Activated CD8-positive, alpha-beta memory T cell treated with anti-CD3 and anti-CD28 coated beads, Interleukin-2, amount 50 U/mL, for 4 hours (primary cell): ENCODE data around the gene G6PC3.
"Not testable (repeated sequence)": the region's sequence is repeated elsewhere in the genome, so short reads cannot be mapped to it uniquely, and the experiment has no call there.

ENCODE experiments used
- DNase-seq: peaks from one replicate; pipeline ENCODE4 v3.0.0-alpha.2; 2020

The G6PC3 gene

DNA sequence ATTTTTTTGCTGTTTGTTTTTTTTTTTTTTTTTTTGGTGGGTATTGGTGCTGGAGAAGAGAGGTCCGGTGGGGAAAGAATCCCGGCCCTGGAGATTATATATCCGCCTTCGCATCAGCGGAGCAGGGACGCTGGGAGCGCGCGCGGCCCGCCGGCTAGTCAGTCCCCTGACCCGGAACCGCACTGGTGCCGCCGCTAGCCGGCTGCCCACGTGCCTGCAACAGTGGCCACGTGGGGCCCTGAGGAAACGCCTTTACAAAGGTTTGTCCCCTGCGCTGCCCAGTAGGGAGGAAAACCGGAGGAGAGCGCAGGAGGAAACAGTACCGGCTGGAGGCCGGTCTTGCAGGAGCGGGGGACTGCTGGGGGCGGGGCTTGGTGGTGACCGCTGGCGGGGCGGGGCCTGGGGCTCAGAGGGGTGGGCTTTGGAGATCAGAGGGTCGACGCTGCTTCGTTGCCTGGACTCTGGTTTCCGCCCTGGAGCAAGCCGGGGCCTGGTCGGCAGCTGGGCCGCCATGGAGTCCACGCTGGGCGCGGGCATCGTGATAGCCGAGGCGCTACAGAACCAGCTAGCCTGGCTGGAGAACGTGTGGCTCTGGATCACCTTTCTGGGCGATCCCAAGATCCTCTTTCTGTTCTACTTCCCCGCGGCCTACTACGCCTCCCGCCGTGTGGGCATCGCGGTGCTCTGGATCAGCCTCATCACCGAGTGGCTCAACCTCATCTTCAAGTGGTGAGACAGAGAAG, at the start of gene G6PC3:
G6PC3 (plus strand) TSS at position 281 of the 743 bp plus-strand sequence; CDS start at position 512, 231 bp downstream.
- DNase-seq, result peak; percentile 70

DNA sequence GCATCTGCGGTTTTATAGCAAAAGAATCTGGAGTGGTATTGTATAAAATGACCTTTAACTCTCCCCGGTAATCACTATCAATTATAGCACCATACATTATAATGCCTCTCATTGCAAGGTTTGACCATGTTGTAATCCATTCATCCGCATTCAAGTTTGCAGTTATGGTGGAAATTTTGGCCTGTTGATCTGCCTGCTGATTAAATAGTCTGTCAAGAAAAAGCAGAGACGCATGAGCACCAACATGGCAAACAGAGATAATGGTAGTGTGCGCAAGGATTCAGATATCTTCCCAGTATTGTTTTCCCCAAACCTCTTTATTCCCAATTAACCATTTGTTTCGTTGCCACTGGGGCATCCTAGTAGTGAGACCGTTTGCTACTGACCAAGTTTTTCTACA, 49.3 kb upstream of the G6PC3 start:
- DNase-seq, result not testable (repeated sequence)

DNA sequence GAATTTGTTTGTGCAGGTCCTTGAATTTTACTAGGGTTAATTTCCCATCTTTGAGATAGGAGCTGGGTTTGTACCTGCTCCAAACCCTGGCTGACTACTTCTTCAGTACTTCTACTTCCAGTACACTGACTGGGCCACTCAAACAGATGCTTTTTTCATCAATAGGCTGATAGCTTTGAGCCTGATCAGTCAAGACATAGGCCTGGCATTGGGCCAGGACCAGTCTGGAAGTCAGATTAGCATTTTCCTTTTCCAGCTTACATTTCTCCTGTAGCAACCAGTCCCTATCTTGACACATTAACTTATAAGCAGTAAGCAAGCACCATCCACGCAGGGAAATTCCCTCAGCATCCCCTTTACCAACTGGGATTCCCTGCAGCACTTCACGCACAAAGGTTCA, 48.3 kb upstream of the G6PC3 start:
- no peak for DNase-seq

DNA sequence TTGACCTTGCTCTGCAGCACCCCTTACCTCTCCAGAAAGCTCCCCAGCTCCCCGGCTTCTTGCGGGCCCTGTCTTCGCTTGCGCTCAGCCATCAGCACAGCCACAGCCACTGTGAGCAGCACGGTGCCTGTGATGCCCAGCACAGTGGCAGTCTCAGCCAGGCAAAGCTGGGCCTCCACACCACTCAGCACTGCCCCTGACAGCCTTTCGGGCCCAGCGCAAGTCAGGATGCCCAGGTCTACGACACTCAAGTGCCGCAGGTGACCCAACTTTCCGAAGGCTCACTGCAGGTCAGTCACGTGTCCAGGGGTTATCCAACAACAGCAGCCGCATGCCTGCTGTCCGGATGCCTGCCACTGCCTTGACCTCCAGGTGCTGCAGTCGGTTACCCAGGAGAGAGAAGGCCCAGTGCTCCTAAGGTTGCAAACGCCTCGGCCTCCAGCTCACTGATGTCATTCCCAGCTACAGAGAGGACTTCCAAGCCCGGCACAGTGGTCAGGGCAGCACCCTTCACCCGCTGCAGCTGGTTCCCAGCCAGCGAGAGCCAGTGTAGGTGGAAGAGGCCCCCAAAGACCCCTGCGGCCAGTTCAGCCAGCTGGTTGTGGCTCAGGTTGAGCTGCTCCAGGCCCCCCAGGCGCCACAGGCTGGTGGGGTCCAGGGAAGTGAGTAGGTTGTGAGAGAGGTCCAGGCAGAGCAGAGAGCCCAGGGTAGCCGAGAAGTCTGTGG, 46.8 kb upstream of the G6PC3 start:
- DNase-seq, result no peak

DNA sequence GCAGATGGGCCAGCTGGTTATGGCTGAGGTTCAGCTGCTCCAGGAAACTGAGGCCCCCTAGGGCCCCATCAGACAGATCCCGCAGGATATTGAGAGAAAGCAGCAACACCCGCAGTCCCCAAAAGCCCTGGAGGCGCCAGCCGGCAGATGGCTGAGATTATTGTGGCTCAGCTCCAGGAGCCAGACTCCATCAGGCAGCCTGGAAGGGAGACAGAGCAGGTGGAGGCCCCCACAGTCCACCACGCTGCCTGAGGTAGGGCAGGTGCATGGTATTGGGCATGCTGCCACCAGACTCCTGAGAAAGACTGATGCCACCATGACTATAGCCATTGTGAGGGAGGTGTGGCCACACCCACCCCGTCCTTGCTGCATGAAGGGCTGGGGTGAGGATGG, 46.3 kb upstream of the G6PC3 start:
- no peak for DNase-seq

- DNase-seq, result no peak
Measured at GRCh38 chr17:44024853-44025252, 45.7 kb upstream of the G6PC3 start.

GRCh38 chr17:44029736-44030135, 40.8 kb upstream of the G6PC3 start:
- DNase-seq, result no peak

DNA sequence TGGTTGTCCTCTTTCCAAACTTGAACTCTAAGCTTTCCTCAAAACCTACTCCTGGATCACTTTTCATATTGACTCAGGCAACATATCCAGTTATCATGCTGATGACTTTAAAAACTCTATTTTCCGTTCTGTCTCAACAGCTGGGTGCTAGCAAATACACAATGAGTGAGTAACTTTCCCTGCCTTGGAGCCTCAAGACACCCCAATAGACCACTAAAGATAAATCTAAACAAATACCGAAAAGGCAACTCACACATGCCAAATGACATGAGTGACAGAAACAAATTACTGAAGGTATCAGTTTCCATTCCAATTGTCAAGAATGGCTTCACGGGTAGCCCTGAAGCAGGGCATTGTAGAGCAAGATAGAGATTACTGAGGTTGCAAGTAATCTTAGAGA, 40.1 kb upstream of the G6PC3 start:
- no peak for DNase-seq

- no peak for DNase-seq
Measured at GRCh38 chr17:44033861-44034408, 36.6 kb upstream of the G6PC3 start.

GRCh38 chr17:44034688-44035087, 35.8 kb upstream of the G6PC3 start:
- not testable (repeated sequence) for DNase-seq

DNA sequence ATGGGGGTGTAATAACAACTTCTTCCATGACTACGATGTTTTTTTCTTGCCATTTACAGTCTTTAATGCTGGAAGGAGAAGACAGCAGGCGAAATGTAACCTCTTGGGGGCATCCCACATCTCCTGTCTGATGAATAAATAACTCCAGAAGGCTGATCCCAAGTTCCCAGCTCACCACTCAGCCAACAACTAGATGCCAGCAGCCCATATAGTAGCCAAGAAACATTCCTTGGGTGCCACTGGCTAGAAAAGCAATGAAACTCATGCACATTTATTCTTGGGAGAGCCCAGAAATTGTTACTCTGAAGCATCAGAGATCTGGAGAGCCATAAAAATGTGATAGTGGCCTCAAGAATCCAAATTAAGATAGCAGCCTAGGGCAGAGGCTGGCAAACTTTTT, 33.1 kb upstream of the G6PC3 start:
- DNase-seq, result no peak

GRCh38 chr17:44038604-44039011, 31.9 kb upstream of the G6PC3 start:
- no peak for DNase-seq

GRCh38 chr17:44039829-44040635, 30.5 kb upstream of the G6PC3 start:
- no peak for DNase-seq

- DNase-seq, result no peak
Measured at GRCh38 chr17:44043272-44043696, 27.3 kb upstream of the G6PC3 start.

- no peak for DNase-seq
Measured at GRCh38 chr17:44044071-44044470, 26.5 kb upstream of the G6PC3 start.

DNA sequence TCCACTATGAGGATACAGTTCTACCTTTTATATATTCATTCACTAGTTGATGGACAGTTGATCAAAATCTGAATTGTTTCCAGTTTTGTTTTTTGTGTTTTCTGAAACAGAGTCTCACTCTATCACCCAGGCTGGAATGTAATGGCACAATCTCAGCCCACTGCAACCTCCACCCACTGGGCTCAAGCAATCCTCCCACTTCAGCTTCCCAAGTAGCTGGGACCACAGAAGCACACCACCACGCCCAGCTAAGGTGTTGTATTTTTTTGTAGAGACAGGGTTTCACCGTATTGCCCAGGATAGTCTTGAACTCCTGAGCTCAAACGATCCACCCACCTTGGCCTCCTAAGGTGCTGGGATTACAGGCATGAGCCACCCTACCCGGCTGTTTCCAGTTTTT, 25.0 kb upstream of the G6PC3 start:
- no peak for DNase-seq

DNA sequence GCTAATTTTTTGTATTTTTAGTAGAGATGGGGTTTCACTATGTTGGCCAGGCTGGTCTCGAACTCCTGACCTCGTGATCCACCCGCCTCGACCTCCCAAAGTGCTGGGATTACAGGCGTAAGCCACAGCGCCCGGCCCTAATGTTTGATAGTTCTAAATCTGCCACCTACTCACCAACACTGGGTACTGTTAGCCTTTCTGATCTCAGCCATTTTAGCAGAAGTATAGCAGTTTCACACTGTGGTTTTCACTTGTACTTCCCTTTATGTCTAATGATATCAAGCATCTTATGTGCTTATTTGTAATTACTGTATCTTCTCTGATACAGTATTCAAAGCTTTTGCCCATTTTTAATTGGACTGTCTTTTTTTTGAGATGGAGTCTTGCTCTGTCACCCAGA, 23.6 kb upstream of the G6PC3 start:
- DNase-seq, result not testable (repeated sequence)

GRCh38 chr17:44049294-44050060, 21.1 kb upstream of the G6PC3 start:
- DNase-seq, result no peak

DNA sequence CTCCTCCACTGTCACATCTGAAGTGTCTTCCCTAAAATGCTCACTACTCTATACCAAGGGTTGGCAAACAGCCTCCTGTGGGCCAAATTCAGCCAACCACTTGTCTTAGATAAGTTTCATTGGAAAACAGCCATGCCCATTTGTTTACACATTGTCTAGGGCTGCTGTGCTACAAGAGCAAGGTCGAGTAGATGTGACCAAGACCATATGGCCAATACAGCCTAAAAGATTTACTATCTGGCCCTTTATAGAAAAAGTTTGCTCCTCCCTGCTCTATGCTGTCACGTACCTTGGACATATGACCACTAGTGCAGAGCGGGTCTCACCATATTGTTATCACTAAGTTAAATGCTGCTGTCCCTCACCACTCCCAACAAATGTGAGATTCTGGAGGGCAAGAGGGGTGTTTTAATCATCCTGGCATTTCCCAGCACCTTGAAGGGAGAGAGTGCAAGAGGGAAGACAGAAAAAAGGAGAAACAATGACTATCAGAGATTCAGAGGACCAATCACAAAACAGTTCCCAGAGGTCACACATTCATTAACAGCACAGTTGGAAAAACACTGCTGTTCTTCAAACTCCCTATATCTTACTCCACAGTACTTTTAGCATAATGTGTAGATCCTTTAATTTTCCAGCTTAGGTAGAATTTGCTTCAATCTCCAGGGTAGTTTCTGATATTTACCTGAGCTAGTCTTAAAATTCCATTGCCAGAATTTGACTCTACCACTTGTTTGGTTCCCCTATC, 17.2 kb upstream of the G6PC3 start:
- no peak for DNase-seq

DNA sequence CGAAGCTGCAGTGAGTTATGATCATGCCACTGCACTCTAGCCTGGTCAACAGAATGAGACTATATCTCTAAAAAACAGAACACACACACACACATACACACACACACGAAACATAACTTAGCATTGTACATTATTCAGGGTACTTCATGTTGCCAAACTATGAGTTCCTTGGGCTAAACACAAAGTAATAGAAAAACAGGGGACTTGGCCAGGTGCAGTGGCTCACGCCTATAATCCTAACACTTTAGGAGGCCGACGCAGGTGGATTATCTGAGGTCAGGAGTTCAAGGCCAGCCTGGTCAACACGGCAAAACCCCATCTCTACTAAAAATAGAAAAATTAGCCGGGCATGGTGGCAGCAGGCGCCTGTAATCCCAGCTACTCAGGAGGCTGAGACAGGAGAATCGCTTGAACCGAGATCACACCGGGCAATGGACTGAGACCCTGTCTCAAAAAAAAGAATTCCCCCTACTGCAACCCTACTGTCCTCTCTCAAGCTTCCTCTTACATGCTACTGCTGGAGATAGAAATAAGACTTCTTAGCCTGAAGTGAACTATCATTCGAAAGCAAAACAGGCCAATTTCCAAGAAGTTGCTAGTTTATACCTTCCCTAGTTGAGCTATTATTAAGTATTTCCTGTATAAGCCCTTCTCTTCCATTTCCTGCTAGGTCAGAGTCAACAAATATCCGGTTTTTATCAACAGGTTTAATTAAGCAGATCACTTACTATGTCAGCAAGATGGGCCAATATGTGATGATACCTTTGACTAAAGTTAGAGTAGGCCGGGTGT, 11.2 kb upstream of the G6PC3 start:
- DNase-seq, result no peak

DNA sequence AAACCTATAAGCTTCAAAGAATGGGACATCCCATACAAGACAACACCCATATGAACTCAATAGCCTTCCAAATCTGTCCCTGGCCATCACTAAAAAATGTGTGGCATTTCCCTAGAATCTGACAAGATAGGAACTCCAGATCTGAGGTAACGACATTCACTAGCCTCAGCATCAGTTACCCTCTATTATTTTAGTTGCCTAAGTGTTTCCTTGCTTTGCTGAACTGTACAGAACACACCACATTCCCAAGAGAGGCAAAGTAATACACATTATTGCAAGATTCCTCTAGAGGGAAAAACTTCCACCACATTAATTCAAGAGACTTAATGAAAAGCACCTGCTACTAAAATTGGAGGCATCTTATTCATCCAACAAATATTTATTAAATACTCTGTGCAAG, 9.1 kb upstream of the G6PC3 start:
- DNase-seq, result no peak
